ENCODE results near the gene TMEM163.
A peak's percentile ranks its signal among the peaks of the same experiment; 100 is the strongest.

Gene TMEM163

DNA sequence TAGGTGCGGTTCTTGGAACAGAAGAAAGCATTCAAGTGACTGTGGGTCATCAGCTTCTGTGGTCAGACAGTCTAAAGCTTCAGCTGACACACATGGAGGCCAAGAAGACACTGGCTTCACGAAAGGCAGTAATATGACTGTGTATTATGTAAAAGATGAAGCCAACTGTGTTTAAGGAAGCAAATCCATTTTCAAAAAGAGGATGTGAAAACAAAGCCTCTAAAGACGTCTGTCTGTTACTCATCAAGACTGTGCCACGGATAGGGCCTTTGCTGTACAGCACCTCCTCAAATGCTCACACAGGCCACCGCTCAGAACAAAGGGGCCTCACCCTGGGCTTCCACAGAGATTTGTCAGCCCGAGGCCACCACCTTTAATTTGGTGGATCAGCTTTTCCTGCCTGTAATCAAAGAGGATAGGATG is 21.1 kb upstream of the TMEM163 start:
- no peak overlapping the region for H3K4me3 ChIP-seq (ENCODE audit: low read depth, low read length)
- TF ChIP-seq, protein P1, sequence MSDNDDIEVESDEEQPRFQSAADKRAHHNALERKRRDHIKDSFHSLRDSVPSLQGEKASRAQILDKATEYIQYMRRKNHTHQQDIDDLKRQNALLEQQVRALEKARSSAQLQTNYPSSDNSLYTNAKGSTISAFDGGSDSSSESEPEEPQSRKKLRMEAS (IDR thresholded peaks at IDR 0.05; ENCODE audit: low read depth, low read length) = no peak
- TF ChIP-seq POLR2A (IDR thresholded peaks at IDR 0.05; ENCODE audit: extremely low read depth, insufficient read length) = no peak
- TF ChIP-seq, protein P2, sequence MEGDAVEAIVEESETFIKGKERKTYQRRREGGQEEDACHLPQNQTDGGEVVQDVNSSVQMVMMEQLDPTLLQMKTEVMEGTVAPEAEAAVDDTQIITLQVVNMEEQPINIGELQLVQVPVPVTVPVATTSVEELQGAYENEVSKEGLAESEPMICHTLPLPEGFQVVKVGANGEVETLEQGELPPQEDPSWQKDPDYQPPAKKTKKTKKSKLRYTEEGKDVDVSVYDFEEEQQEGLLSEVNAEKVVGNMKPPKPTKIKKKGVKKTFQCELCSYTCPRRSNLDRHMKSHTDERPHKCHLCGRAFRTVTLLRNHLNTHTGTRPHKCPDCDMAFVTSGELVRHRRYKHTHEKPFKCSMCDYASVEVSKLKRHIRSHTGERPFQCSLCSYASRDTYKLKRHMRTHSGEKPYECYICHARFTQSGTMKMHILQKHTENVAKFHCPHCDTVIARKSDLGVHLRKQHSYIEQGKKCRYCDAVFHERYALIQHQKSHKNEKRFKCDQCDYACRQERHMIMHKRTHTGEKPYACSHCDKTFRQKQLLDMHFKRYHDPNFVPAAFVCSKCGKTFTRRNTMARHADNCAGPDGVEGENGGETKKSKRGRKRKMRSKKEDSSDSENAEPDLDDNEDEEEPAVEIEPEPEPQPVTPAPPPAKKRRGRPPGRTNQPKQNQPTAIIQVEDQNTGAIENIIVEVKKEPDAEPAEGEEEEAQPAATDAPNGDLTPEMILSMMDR (IDR thresholded peaks at IDR 0.05; ENCODE audit: low read depth, low read length) = no peak
- TF ChIP-seq MYC (IDR thresholded peaks at IDR 0.05; ENCODE audit: low read depth, low read length) = no peak
- peak; percentile 66 for DNase-seq (ENCODE audit: low read depth)

DNA sequence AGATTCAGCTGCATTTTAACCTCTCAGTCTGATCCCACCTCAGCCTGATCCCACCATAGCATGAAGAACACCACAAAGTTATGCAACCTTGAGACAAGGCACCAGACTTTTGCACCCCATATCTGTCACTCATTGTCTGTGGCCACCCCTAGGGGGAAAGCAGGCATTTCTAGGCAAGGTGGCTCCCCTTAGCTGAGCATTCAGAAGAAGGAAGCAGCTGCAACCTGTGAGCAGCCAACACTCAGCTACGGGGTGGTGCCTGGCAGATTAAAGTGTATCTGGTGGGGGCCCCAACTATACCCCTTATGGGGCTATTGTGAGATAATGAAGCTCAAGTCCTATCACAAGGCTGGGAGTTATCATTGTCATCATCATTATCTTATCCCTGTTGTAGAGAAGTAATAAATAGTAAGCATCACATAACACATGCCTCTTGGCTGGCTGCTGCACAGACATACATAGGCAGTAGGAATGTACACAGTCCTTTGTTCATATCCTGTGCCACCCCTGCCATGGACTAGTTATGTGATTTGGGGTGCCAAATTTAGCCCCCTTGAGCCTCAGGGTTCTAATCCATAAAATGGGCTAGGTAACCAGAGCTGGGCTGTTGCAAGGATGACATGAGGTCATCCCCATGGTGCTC is 20.6 kb upstream of the TMEM163 start:
- TF ChIP-seq POLR2A (IDR thresholded peaks at IDR 0.05; ENCODE audit: extremely low read depth, insufficient read length) (no peak), MYC (IDR thresholded peaks at IDR 0.05; ENCODE audit: low read depth, low read length) (no peak)
- TF ChIP-seq, protein P2 (IDR thresholded peaks at IDR 0.05; ENCODE audit: low read depth, low read length) = no peak
- TF ChIP-seq, protein P1 (IDR thresholded peaks at IDR 0.05; ENCODE audit: low read depth, low read length) = no peak
- no peak for DNase-seq (ENCODE audit: low read depth)
- no peak overlapping the region for H3K4me3 ChIP-seq (ENCODE audit: low read depth, low read length)

DNA sequence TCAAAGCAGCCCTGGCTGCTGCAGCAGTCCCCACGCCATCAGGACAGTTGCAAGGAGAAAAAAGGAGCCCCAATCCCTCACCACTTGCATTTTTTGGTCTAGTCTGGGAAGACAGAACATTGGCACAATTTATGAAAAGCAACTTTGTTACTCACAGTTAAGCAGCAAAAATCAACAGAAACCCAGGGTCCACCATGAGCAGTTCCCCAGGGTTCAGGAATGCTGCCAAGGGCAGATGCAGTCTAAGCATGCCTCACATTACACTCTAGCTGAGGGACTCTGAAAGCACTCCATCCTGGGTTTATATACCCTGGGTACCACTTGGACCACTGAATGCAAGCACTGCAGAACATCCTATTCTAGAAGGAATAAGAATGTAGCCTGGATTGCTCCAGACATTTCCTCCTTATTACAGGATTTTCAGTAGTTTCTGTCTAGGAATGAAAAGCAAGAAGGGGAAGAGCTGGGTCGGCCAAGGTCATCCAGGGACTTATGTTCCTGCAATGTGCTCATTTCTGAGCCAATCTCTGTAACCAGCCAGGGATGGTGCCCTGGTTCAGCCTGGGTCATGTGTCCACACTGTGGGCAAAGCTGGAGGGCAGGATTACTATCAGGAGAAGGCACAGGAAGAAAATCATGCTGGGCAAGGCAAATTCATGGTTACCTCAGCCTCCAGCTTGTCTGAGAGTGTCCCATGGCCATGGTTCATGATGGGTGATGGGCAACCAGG is 19.5 kb upstream of the TMEM163 start:
- H3K4me3 ChIP-seq (ENCODE audit: low read depth, low read length) = no peak overlapping the region
- DNase-seq (ENCODE audit: low read depth) = no peak
- TF ChIP-seq MYC (IDR thresholded peaks at IDR 0.05; ENCODE audit: low read depth, low read length) (no peak), POLR2A (IDR thresholded peaks at IDR 0.05; ENCODE audit: extremely low read depth, insufficient read length) (no peak)
- TF ChIP-seq, protein P2 (IDR thresholded peaks at IDR 0.05; ENCODE audit: low read depth, low read length) = no peak
- TF ChIP-seq, protein P1 (IDR thresholded peaks at IDR 0.05; ENCODE audit: low read depth, low read length) = no peak

DNA sequence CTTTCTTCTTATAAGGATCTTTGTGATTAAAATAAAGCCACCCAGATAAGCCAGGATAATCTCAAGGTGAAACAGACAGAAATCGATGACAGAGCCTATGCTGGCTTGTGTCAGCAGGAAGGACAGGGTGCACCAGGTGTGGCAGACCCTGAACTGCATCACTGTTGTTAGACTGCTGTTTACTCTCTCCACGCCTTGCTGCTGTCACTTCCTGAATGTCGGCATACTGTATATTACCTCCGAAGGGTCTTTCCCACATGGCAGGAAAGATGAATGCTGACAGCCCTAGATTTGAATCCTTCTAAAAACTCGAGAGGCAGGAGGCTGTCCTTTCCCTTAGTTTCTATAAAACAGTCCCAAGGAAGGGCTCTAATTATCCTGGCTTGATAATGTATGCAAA is 18.9 kb upstream of the TMEM163 start:
- TF ChIP-seq, protein P2 (IDR thresholded peaks at IDR 0.05; ENCODE audit: low read depth, low read length) = no peak
- TF ChIP-seq POLR2A (IDR thresholded peaks at IDR 0.05; ENCODE audit: extremely low read depth, insufficient read length) = no peak
- TF ChIP-seq, protein P1 (IDR thresholded peaks at IDR 0.05; ENCODE audit: low read depth, low read length) = no peak
- no peak for TF ChIP-seq MYC (IDR thresholded peaks at IDR 0.05; ENCODE audit: low read depth, low read length)
- no peak overlapping the region for H3K4me3 ChIP-seq (ENCODE audit: low read depth, low read length)
- no peak for DNase-seq (ENCODE audit: low read depth)

DNA sequence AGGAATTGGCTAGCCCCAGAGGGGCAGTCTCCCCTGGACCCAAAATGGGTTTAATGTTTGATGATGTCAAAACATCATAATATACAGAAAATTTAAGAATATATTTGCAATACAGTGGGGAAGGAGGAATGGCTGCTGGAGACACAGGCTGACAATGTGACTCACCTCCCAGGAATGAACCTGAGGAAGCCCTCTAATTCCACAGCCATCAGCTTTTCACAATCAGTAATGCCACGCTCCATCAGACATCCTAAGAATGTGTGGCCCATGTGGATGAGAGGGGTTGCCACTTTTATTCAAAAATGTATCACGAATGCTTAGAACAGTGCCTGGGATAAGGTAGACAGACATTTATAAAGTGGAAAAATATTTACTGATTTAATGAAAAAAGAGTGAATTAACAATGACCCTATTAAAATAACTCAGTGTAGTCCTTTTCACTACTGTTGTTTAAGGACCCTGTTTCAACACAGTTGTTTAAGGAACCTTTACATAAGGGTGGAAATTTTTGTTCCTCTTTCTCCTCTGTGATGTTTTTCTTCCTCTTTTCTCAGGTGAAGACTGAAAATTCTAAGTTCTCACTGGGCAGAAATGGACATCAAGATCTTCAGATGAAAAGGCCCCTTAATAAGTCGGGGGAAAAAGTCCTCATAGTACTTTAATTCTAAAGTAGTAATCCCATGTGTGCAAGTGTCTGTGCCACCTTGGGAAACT is 17.5 kb upstream of the TMEM163 start:
- peak; percentile 50 for DNase-seq (ENCODE audit: low read depth)
- H3K4me3 ChIP-seq (ENCODE audit: low read depth, low read length) = no peak overlapping the region
- TF ChIP-seq, protein P1 (IDR thresholded peaks at IDR 0.05; ENCODE audit: low read depth, low read length) = no peak
- TF ChIP-seq POLR2A (IDR thresholded peaks at IDR 0.05; ENCODE audit: extremely low read depth, insufficient read length) = no peak
- TF ChIP-seq, protein P2 (IDR thresholded peaks at IDR 0.05; ENCODE audit: low read depth, low read length) = no peak
- no peak for TF ChIP-seq MYC (IDR thresholded peaks at IDR 0.05; ENCODE audit: low read depth, low read length)

All from NB4 (cell line).